Stimulated activated CD8-positive, alpha-beta memory T cell treated with anti-CD3 and anti-CD28 coated beads, Interleukin-12 subunit alpha, Interleukin-12 subunit beta, amount 100 ng/mL, for 24 hours (primary cell): Measurements from ENCODE around the gene EIF3J.
"Not testable (repeated sequence)": the region's sequence is repeated elsewhere in the genome, so short reads cannot be mapped to it uniquely, and the experiment has no call there.

Experiments
- DNase-seq: peaks from one replicate; pipeline ENCODE4 v3.0.0-alpha.2; 2020; ENCODE audit errors: extremely low read depth

The EIF3J gene

GRCh38 chr15:44541282-44541958 is 4.5 kb downstream of the EIF3J start:
- DNase-seq = no peak

GRCh38 chr15:44542596-44542995 is 5.6 kb downstream of the EIF3J start:
- DNase-seq = no peak

- not testable (repeated sequence) for DNase-seq
These were observed 7.8 kb downstream of the EIF3J start for GRCh38 chr15:44544745-44545144.

GRCh38 chr15:44545913-44546802 is 9.2 kb downstream of the EIF3J start:
- DNase-seq = peak; percentile 11

- DNase-seq = not testable (repeated sequence)
These were observed 12.2 kb downstream of the EIF3J start for GRCh38 chr15:44549152-44549551.

GRCh38 chr15:44550256-44550655 is 13.3 kb downstream of the EIF3J start:
- DNase-seq = no peak

- no peak for DNase-seq
These were observed 13.8 kb downstream of the EIF3J start for GRCh38 chr15:44550734-44551133.

GRCh38 chr15:44554934-44555723 is 18.2 kb downstream of the EIF3J start:
- DNase-seq = no peak

- DNase-seq = not testable (repeated sequence)
These were observed 24.0 kb downstream of the EIF3J start for GRCh38 chr15:44560926-44561325.

- no peak for DNase-seq
These were observed 28.6 kb downstream of the EIF3J start for GRCh38 chr15:44565387-44566154.

GRCh38 chr15:44566155-44566540 is 29.2 kb downstream of the EIF3J start:
- DNase-seq = no peak

- DNase-seq = no peak
These were observed 31.4 kb downstream of the EIF3J start for GRCh38 chr15:44568338-44568737.

GRCh38 chr15:44569316-44569715 is 32.4 kb downstream of the EIF3J start:
- DNase-seq = no peak

- no peak for DNase-seq
These were observed 33.4 kb downstream of the EIF3J start for GRCh38 chr15:44570361-44570760.

- DNase-seq = no peak
These were observed 36.4 kb downstream of the EIF3J start for GRCh38 chr15:44573386-44573785.

- DNase-seq = no peak
These were observed 37.8 kb downstream of the EIF3J start for GRCh38 chr15:44574734-44575133.

GRCh38 chr15:44580105-44580504 is 43.2 kb downstream of the EIF3J start:
- no peak for DNase-seq

- DNase-seq = peak; percentile 5
These were observed 47.3 kb downstream of the EIF3J start for GRCh38 chr15:44584162-44584749.

GRCh38 chr15:44585633-44586032 is 48.7 kb downstream of the EIF3J start:
- no peak for DNase-seq

GRCh38 chr15:44588541-44588940 is 51.6 kb downstream of the EIF3J start:
- DNase-seq = no peak

GRCh38 chr15:44591326-44591725 is 54.4 kb downstream of the EIF3J start:
- no peak for DNase-seq
